ENCODE measurements around the gene PABPC5.

Gene PABPC5

DNA sequence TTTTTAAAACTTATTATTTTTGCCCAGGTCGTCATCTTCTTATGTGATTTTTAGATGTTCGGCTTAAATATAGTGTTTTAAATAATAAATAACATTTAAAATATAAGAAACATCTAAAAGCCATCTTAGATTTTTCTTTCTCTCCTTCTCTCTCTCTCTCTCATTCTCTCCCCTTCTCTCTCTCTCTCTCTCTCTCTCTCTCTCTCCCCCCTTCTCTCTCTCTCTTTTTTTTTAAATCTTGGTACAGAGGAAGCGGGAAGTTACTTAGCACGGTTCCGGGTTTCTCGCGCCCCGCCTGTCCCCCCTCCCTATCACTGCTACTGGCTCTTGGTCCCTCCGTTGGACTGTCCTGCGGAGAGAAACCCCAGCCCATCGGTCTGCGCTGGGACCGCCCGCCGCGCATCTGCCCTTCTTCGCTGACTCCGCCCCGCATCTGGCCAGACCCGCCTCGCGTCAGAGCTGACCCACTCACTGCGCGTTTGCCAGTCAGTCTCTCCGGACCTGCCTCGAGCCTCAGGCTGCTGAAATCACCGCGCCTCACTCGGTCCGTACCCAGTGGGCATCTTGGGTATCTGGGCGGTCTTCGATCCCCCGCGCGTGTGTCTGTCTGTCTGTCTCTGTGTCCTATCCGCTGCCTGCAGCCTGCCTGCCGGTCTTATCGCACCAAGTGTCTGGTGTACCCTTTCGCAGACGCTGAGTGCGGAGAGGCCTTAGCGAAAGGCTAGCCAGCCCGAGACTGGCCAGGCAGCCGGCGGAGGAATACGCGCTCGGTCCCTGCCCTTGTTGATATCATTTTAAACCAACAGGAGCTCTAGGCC is at the start of gene PABPC5:
Gene PABPC5 (plus strand): TSS at position 489 of the 818 bp plus-strand sequence. CDS start 739 bp downstream, outside the sequence.
- Histone ChIP-seq H3K4me3 (ENCODE audit: severe bottlenecking) (no peak within 1 kb of the TSS), H3K27me3 (ENCODE audit: insufficient read depth, poor library complexity, severe bottlenecking) (no peaks in the 10 kb centered on the region), H3K36me3 (ENCODE audit: low read depth) (no peaks in the 10 kb centered on the region), H3K9me3 (ENCODE audit: severe bottlenecking) (no peaks in the 10 kb centered on the region), H3K27ac (ENCODE audit: poor library complexity, severe bottlenecking) (no peak within 1 kb of the TSS), H3K4me1 (ENCODE audit: insufficient read depth, poor library complexity, severe bottlenecking) (no peaks in the 10 kb centered on the region)
- DNase-seq (ENCODE audit: low spot score) (no peak), ATAC-seq (ENCODE audit: low read depth) (no peak)
- TF ChIP-seq CTCF (IDR thresholded peaks at IDR 0.05; ENCODE audit: poor library complexity, severe bottlenecking), result no peak

DNA sequence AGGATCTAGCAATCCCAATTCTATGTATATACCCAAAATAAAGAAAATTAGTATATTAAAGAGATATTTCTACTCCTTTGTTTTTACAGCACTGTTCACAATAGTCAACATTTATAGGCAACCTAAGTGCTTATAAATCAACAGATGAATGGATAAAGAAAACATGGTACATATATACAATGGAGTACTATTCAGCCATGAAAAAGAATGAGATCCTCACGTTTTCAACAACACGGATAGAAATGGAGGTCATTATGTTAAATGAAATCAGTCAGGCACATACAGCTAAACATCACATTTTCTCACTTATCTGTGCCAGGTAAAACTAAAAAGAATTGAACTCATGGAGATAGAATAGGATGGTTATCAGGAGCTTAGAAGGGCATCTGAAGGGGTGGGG is 45.6 kb upstream of the PABPC5 start:
- Histone ChIP-seq H3K27ac (ENCODE audit: poor library complexity, severe bottlenecking) (no peak overlapping the region), H3K36me3 (ENCODE audit: low read depth) (no peaks in the 10 kb centered on the region), H3K9me3 (ENCODE audit: severe bottlenecking) (no peaks in the 10 kb centered on the region), H3K27me3 (ENCODE audit: insufficient read depth, poor library complexity, severe bottlenecking) (no peaks in the 10 kb centered on the region), H3K4me1 (ENCODE audit: insufficient read depth, poor library complexity, severe bottlenecking) (no peaks in the 10 kb centered on the region), H3K4me3 (ENCODE audit: severe bottlenecking) (no peak overlapping the region)
- no peak for TF ChIP-seq CTCF (IDR thresholded peaks at IDR 0.05; ENCODE audit: poor library complexity, severe bottlenecking)
- DNase-seq (ENCODE audit: low spot score) (no peak), ATAC-seq (ENCODE audit: low read depth) (no peak)

- Histone ChIP-seq H3K4me3 (ENCODE audit: severe bottlenecking) (no peak overlapping the region), H3K9me3 (ENCODE audit: severe bottlenecking) (no peaks in the 10 kb centered on the region), H3K27ac (ENCODE audit: poor library complexity, severe bottlenecking) (no peak overlapping the region), H3K4me1 (ENCODE audit: insufficient read depth, poor library complexity, severe bottlenecking) (no peaks in the 10 kb centered on the region), H3K36me3 (ENCODE audit: low read depth) (no peaks in the 10 kb centered on the region), H3K27me3 (ENCODE audit: insufficient read depth, poor library complexity, severe bottlenecking) (no peaks in the 10 kb centered on the region)
- DNase-seq (ENCODE audit: low spot score), result no peak
- ATAC-seq (ENCODE audit: low read depth), result no peak
- peak; percentile 26 for TF ChIP-seq CTCF (IDR thresholded peaks at IDR 0.05; ENCODE audit: poor library complexity, severe bottlenecking)
Measured at GRCh38 chrX:91414713-91415112, 19.9 kb upstream of the PABPC5 start.

GRCh38 chrX:91435395-91435794 is 756 bp downstream of the PABPC5 start:
- no peak for ATAC-seq (ENCODE audit: low read depth)
- no peak for DNase-seq (ENCODE audit: low spot score)
- TF ChIP-seq CTCF (IDR thresholded peaks at IDR 0.05; ENCODE audit: poor library complexity, severe bottlenecking), result no peak
- Histone ChIP-seq H3K4me3 (ENCODE audit: severe bottlenecking) (no peak overlapping the region), H3K9me3 (ENCODE audit: severe bottlenecking) (no peaks in the 10 kb centered on the region), H3K36me3 (ENCODE audit: low read depth) (no peaks in the 10 kb centered on the region), H3K27ac (ENCODE audit: poor library complexity, severe bottlenecking) (no peak overlapping the region), H3K4me1 (ENCODE audit: insufficient read depth, poor library complexity, severe bottlenecking) (no peaks in the 10 kb centered on the region), H3K27me3 (ENCODE audit: insufficient read depth, poor library complexity, severe bottlenecking) (no peaks in the 10 kb centered on the region)
